GM12892 (cell line): ENCODE measurements around the gene BANP.

Source experiments
- POLR2A ChIP-seq: IDR thresholded peaks from 2 replicates; pipeline ENCODE4 v1.6.1; 2011; ENCODE audit warnings: low read depth, low read length, control low read depth
- POLR2AphosphoS5 ChIP-seq: IDR thresholded peaks from 2 replicates; pipeline ENCODE4 v1.6.1; 2011; ENCODE audit warnings: low read depth, low read length, control low read depth
- TAF1 ChIP-seq: IDR thresholded peaks from 2 replicates; pipeline ENCODE4 v1.6.1; 2011; ENCODE audit warnings: low read depth, mild to moderate bottlenecking, control low read depth, low read length, borderline replicate concordance

DNA sequence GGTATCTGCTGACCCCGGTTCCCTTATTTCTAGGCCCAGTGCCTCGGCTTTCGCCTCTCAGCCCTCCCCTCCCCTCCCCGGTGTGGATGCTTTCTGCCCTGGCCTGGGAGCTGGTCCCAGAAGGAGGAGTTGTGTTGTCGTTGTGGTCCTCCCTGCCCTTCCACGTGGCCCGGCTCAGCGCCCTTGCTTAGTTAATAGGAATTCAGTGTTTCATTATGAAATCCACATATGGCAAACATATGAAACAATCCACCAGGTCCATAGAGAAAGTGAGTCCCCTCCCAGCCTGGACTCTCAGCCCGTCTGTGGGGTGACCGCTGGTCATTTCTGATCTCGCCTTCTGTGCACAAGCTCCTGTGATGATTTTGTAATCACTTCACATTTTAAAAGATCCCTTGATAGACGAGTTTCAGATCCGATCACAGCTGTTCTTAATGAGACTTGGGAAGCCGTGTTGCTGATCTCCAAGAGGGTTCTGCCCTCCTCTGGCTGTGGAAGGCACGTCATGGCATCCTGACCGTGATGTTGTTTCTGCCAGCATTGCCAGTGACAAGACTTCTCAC, 112.1 kb downstream of the BANP start:
- TF ChIP-seq POLR2A (no peak), POLR2AphosphoS5 (no peak), TAF1 (no peak)
